Uterus (tissue), 4 donors: ENCODE data around the gene VAPA. TPM values are rescaled to one million over a fixed set of nuclear protein-coding genes. Genes with fewer than 3 reads are reported as not detected.

Source experiments
- DNase-seq, 2 donors: peaks; one replicate each; pipeline ENCODE4 v3.0.0-alpha.2; 2019 to 2020
- H3K27ac ChIP-seq, 2 donors: fragments of 200-600 bp; sonication (generic); 1 replicate in 1 of 2; 2 replicates in 1 of 2; pipeline ENCODE4 v1.5.1; 2016 to 2018
- H3K27me3 ChIP-seq, 2 donors: fragments of 200-600 bp; sonication (generic); one replicate each; pipeline ENCODE4 v1.5.1; 2018 to 2019; ENCODE audit warnings: control low read depth in 1 of 2
- H3K36me3 ChIP-seq, 2 donors: fragments of 200-600 bp; sonication (generic); one replicate each; pipeline ENCODE4 v1.5.1; 2019; ENCODE audit warnings: control low read depth in 1 of 2
- H3K4me1 ChIP-seq, 2 donors: fragments of 200-600 bp; sonication (generic); one replicate each; pipeline ENCODE4 v1.5.1; 2018 to 2019; ENCODE audit warnings: control low read depth in 1 of 2
- H3K4me3 ChIP-seq, 2 donors: fragments of 200-600 bp; sonication (generic); 1 replicate in 1 of 2; 2 replicates in 1 of 2; pipeline ENCODE4 v1.5.1; 2018 to 2019; ENCODE audit warnings: mild to moderate bottlenecking in 1 of 2
- H3K9me3 ChIP-seq, 2 donors: fragments of 200-600 bp; sonication (generic); one replicate each; pipeline ENCODE4 v1.5.1; 2019; ENCODE audit warnings: control low read depth in 1 of 2
- CTCF ChIP-seq, 4 experiments: fragments of 200-600 bp in 2 of 4; fragments of 450-650 bp in 2 of 4; sonication (generic) in 2 of 4; IDR thresholded peaks; one replicate each; pipeline ENCODE4 v1.5.1; 2016 to 2019; ENCODE audit warnings: antibody characterized with exemption in 4 of 4, mild to moderate bottlenecking in 2 of 4, moderate library complexity in 1 of 4
- POLR2A ChIP-seq, 2 donors: fragments of 450-650 bp; IDR thresholded peaks; one replicate each; pipeline ENCODE4 v1.6.1; 2016; ENCODE audit warnings: antibody characterized with exemption in 2 of 2, mild to moderate bottlenecking in 1 of 2, moderate library complexity in 1 of 2
- intact Hi-C: fragments of 100-400 bp; cut with DNase I; formaldehyde crosslinking; loops from one replicate; pipeline ENCODE4 v1.15.1; 2023; ENCODE audit warnings: low total_unique reads
- total RNA-seq, 4 donors: library from RNA; depleted of rRNA in 3 of 4; stranded (reverse); fragments of >200 nt in 3 of 4; gene quantifications; one replicate each; pipeline versions ENCODE4 v1.1.0 to v1.2.4, GENCODE V29; 2014 to 2023
- donor health status: DM: yes; HTN: yes; CAD: no.

The VAPA gene
- total RNA-seq, 4 donors from 2014 or later = 119 to 253 (median 226) TPM

- Histone ChIP-seq H3K27ac (no peak overlapping the region), H3K4me1 (peaks cover 0 to 13% of the 10 kb centered on the region in 2 donors), H3K9me3 (no peaks in the 10 kb centered on the region), H3K36me3 (no peaks in the 10 kb centered on the region), H3K27me3 (no peaks in the 10 kb centered on the region), H3K4me3 (no peak overlapping the region)
- TF ChIP-seq CTCF (IDR thresholded peaks at IDR 0.05) = no peak
- no peak for TF ChIP-seq POLR2A (IDR thresholded peaks at IDR 0.05)
- no peak for DNase-seq
- intact Hi-C loops = no loop called here
These were observed 5.9 kb downstream of the VAPA start for GRCh38 chr18:9919564-9920232.

- H3K36me3 ChIP-seq = no peaks in the 10 kb centered on the region
- H3K4me3 ChIP-seq = no peak overlapping the region
- no peaks in the 10 kb centered on the region for H3K9me3 ChIP-seq
- H3K4me1 ChIP-seq = peaks cover 0 to 13% of the 10 kb centered on the region in 2 donors
- intact Hi-C loops = no loop called here
- TF ChIP-seq CTCF (IDR thresholded peaks at IDR 0.05) = no peak
- DNase-seq = no peak
- no peaks in the 10 kb centered on the region for H3K27me3 ChIP-seq
- no peak overlapping the region for H3K27ac ChIP-seq
These were observed 8.9 kb downstream of the VAPA start for GRCh38 chr18:9922592-9923311.

- TF ChIP-seq CTCF (IDR thresholded peaks at IDR 0.05) (no peak), POLR2A (IDR thresholded peaks at IDR 0.05) (no peak)
- no peaks in the 10 kb centered on the region for H3K27me3 ChIP-seq
These were observed 10.6 kb downstream of the VAPA start for GRCh38 chr18:9924371-9924943.

GRCh38 chr18:9925369-9925768 is 11.6 kb downstream of the VAPA start:
- no peak for DNase-seq
- H3K27me3 ChIP-seq = no peaks in the 10 kb centered on the region
- no peaks in the 10 kb centered on the region for H3K36me3 ChIP-seq
- intact Hi-C loops = no loop called here
- TF ChIP-seq CTCF (IDR thresholded peaks at IDR 0.05) = no peak
- no peak for TF ChIP-seq POLR2A (IDR thresholded peaks at IDR 0.05)
- no peak overlapping the region for H3K4me3 ChIP-seq
- no peak overlapping the region for H3K27ac ChIP-seq
- peaks cover 3 to 6% of the 10 kb centered on the region in 2 donors for H3K4me1 ChIP-seq
- no peaks in the 10 kb centered on the region for H3K9me3 ChIP-seq

More at GRCh38 chr18:9924371-9924943, 10.6 kb downstream of the VAPA start:
- H3K9me3 ChIP-seq = no peaks in the 10 kb centered on the region
- H3K36me3 ChIP-seq = no peaks in the 10 kb centered on the region
- DNase-seq = no peak
- H3K27ac ChIP-seq = no peak overlapping the region
- intact Hi-C loops = no loop called here
- no peak overlapping the region for H3K4me3 ChIP-seq
- H3K4me1 ChIP-seq = peaks cover 0 to 6% of the 10 kb centered on the region in 2 donors

GRCh38 chr18:9925795-9926194 is 12.0 kb downstream of the VAPA start:
- H3K4me3 ChIP-seq = no peak overlapping the region
- no peaks in the 10 kb centered on the region for H3K9me3 ChIP-seq
- H3K27me3 ChIP-seq = no peaks in the 10 kb centered on the region
- intact Hi-C loops = no loop called here
- DNase-seq = no peak
- no peak for TF ChIP-seq POLR2A (IDR thresholded peaks at IDR 0.05)
- no peak for TF ChIP-seq CTCF (IDR thresholded peaks at IDR 0.05)
- H3K27ac ChIP-seq = no peak overlapping the region
- no peaks in the 10 kb centered on the region for H3K36me3 ChIP-seq
- H3K4me1 ChIP-seq = peaks cover 6 to 7% of the 10 kb centered on the region in 2 donors
